Measurements from ENCODE around the gene GFPT1.

GRCh38 chr2:69272803-69273471, 114.1 kb downstream of the GFPT1 start:
- TF ChIP-seq CTCF (IDR thresholded peaks at IDR 0.05) (no peak), POLR2AphosphoS5 (IDR thresholded peaks at IDR 0.05) (no peak), POLR2A (IDR thresholded peaks at IDR 0.05) (no peak)
